Measurements from ENCODE around the gene TANGO2. TPM values are rescaled to one million over a fixed set of nuclear protein-coding genes. Genes with fewer than 3 reads are reported as not detected.

TANGO2 gene
- total and polyA plus RNA-seq, 10 of the 15 experiments (the other 5 are each of a cell fraction or from before 2014, with no cell fraction given), result 4.0 to 24.8 (median 20.9) TPM

GRCh38 chr22:20091690-20092476, 71.0 kb downstream of the TANGO2 start:
- H3K36me3 ChIP-seq (ENCODE audit: control insufficient read depth in 2 of 2, insufficient read depth in 2 of 2, low read length in 1 of 2), result peaks cover 42 to 45% of the 10 kb centered on the region in 2 experiments
- H3K79me2 ChIP-seq (ENCODE audit: control insufficient read depth, insufficient read depth, low read length), result no peaks in the 10 kb centered on the region
- ATAC-seq (no peak), DNase-seq (ENCODE audit: low read depth, low spot score) (no peak), FAIRE-seq (no peak)
- ChIA-PET SMC1A (ENCODE audit: uncharacterized antibody, unreplicated experiment) (no interaction called here), RAD21 (ENCODE audit: unreplicated experiment) (no interaction called here), POLR2A (interaction anchor here (0.9 kb wide), 1 partner anchor 10 kb away, joined by 3 read pairs; no protein-coding TSS in a partner anchor), CTCF (no interaction called here)
- H3K4me3 ChIP-seq, result no peak overlapping the region
- H3K4me1 ChIP-seq (ENCODE audit: control insufficient read depth, insufficient read depth, low read length), result no peaks in the 10 kb centered on the region
- H3K9ac ChIP-seq (ENCODE audit: control insufficient read depth, insufficient read depth, low read length), result no peak overlapping the region
- in situ Hi-C loops (cut with MboI), result no loop called here
- WGBS (ENCODE audit: insufficient coverage, insufficient replicate concordance, low lambda C conversion rate, missing lambda C conversion rate), result 97% methylated on average over 16 of the region's 16 CpGs
- no peaks in the 10 kb centered on the region for H4K20me1 ChIP-seq (ENCODE audit: control insufficient read depth, insufficient read depth)
- no peak overlapping the region for H3K4me2 ChIP-seq (ENCODE audit: control insufficient read depth, insufficient read depth)
- H3K27me3 ChIP-seq (replicated peaks in 1 of 2; ENCODE audit: control insufficient read depth in 2 of 2, insufficient read depth in 2 of 2, low read length in 1 of 2), result no peaks in the 10 kb centered on the region
- no peak overlapping the region for H3K27ac ChIP-seq (ENCODE audit: control insufficient read depth, insufficient read depth)
- no TSS peak for BruUV-seq (replicated peaks)
- intact Hi-C loops (cut with micrococcal nuclease; ENCODE audit: unreplicated experiment), result no loop called here
- no peak overlapping the region for H2AFZ ChIP-seq (ENCODE audit: control insufficient read depth, low read depth, low read length)
- no peaks in the 10 kb centered on the region for H3K9me3 ChIP-seq (replicated peaks; ENCODE audit: control insufficient read depth, insufficient read depth, low read length)
- TF ChIP-seq NFXL1 (IDR thresholded peaks at IDR 0.05; ENCODE audit: borderline replicate concordance), result no peak
- TF ChIP-seq CBX3 (IDR thresholded peaks at IDR 0.05; ENCODE audit: borderline replicate concordance, low read depth), result no peak
- TF ChIP-seq JUNB (IDR thresholded peaks at IDR 0.05), result no peak
- TF ChIP-seq PML (IDR thresholded peaks at IDR 0.05; ENCODE audit: low read length), result no peak
- no peak for TF ChIP-seq YBX1 (IDR thresholded peaks at IDR 0.05)
- no peak for TF ChIP-seq NFIC (IDR thresholded peaks at IDR 0.05; ENCODE audit: low read depth, low read length)
- TF ChIP-seq HSF1 (IDR thresholded peaks at IDR 0.05; ENCODE audit: low read depth, low read length), result no peak
- TF ChIP-seq FOXM1 (IDR thresholded peaks at IDR 0.05; ENCODE audit: low read depth, low read length), result no peak
- TF ChIP-seq MLLT1 (IDR thresholded peaks at IDR 0.05), result no peak
- TF ChIP-seq MEF2B (IDR thresholded peaks at IDR 0.05; ENCODE audit: partially characterized antibody, poor library complexity, severe bottlenecking), result no peak
- TF ChIP-seq ZNF592 (IDR thresholded peaks at IDR 0.05), result no peak
- TF ChIP-seq NR2F1 (conservative IDR thresholded peaks at IDR 0.05), result no peak
